Small intestine (tissue), 7 donors: ENCODE data around the gene NNT. TPM values are rescaled to one million over a fixed set of nuclear protein-coding genes. Genes with fewer than 3 reads are reported as not detected.

Experiments
- DNase-seq, 2 donors: peaks; one replicate each; pipeline versions ENCODE4 v3.0.0 to v3.0.0-alpha.2; 2013
- FAIRE-seq: peaks from 2 replicates; lab custom pipeline; 2012; peaks lifted over from hg19 to GRCh38; lab: Jason Lieb, UNC
- H3K27ac ChIP-seq, 3 donors: one replicate each; pipeline ENCODE4 v1.5.1; 2013; ENCODE audit warnings: low read length in 2 of 3, mild to moderate bottlenecking in 2 of 3, control low read depth in 1 of 3, inconsistent platforms in 1 of 3, low read depth in 1 of 3, moderate library complexity in 1 of 3
- H3K27me3 ChIP-seq, 3 donors: one replicate each; pipeline ENCODE4 v1.6.1; 2013; ENCODE audit warnings: low read length in 3 of 3, inconsistent platforms in 1 of 3; ENCODE audit not compliant: control insufficient read depth in 3 of 3, insufficient read depth in 3 of 3
- H3K36me3 ChIP-seq, 3 donors: one replicate each; pipeline ENCODE4 v1.6.1; 2013; ENCODE audit warnings: low read length in 3 of 3, inconsistent platforms in 1 of 3, low read depth in 1 of 3, mild to moderate bottlenecking in 1 of 3, moderate library complexity in 1 of 3; ENCODE audit not compliant: control insufficient read depth in 3 of 3, insufficient read depth in 2 of 3
- H3K4me1 ChIP-seq, 3 donors: one replicate each; pipeline ENCODE4 v1.6.1; 2013; ENCODE audit warnings: low read length in 2 of 3, inconsistent platforms in 1 of 3, low read depth in 1 of 3, mild to moderate bottlenecking in 1 of 3, moderate library complexity in 1 of 3; ENCODE audit not compliant: control insufficient read depth in 3 of 3, insufficient read depth in 2 of 3
- H3K4me3 ChIP-seq, 3 donors: one replicate each; pipeline ENCODE4 v1.5.1; 2013; ENCODE audit warnings: low read length in 3 of 3, control low read depth in 1 of 3, inconsistent platforms in 1 of 3, low read depth in 1 of 3, mild to moderate bottlenecking in 1 of 3, moderate library complexity in 1 of 3
- H3K9me3 ChIP-seq, 2 donors: one replicate each; pipeline ENCODE4 v1.6.1; 2013; ENCODE audit warnings: low read depth in 1 of 2, low read length in 1 of 2; ENCODE audit not compliant: control insufficient read depth in 2 of 2, insufficient read depth in 1 of 2
- WGBS, 3 donors: extraction: QIAGEN DNeasy Blood & Tissue Kit; methylation state at CpG; one replicate each; pipeline ENCODE4 v1.1.7; 2013; 5-methylcytosine and 5-hydroxymethylcytosine counted together
- polyA plus RNA-seq, 4 donors: library from polyadenylated mRNA; stranded (reverse) in 3 of 4; unstranded in 1 of 4; fragments of 200-250 nt in 3 of 4; fragments of 120-200 nt in 1 of 4; gene quantifications; one replicate each; pipeline versions ENCODE4 v1.2.1 to v1.2.3, GENCODE V29; 2013
- donor health status: healthy with polysubstance abuse.
- donor health status: control.
- donor health status: control.
- donor health status: Bipolar disorder and iron deficiency.
- donor health status: healthy.

The NNT gene
- polyA plus RNA-seq, 4 donors: 7.4 to 46.0 (median 25.2) TPM

DNA sequence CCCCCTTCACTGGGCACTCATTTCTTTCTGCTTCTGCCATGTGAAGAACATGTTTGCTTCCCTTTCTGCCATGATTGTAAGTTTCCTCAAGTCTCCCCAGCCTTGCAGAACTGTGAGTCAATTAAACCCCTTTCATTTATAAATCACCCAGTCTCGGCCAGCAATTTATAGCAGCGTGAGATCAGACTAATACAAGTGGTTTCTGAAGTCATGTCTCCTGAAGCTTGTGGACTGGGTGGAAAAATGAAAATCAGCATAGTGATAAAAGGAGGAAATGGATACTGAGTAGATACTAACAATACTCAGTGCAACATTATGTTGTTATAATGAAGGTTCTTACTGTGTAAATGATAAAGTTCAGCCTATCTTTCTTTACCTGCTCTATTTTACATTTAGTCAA lies 35.1 kb downstream of the NNT start:
- H3K9me3 ChIP-seq: no peaks in the 10 kb centered on the region
- H3K27me3 ChIP-seq: no peaks in the 10 kb centered on the region
- 75 to 86% (median 83%) methylated on average over 2 of the region's 2 CpGs for WGBS, 3 donors
- H3K36me3 ChIP-seq: peaks cover 0 to 5% (median 0%) of the 10 kb centered on the region in 3 donors
- H3K4me3 ChIP-seq: no peak overlapping the region
- no peak for FAIRE-seq
- no peak overlapping the region for H3K27ac ChIP-seq
- no peak for DNase-seq
- no peaks in the 10 kb centered on the region for H3K4me1 ChIP-seq

DNA sequence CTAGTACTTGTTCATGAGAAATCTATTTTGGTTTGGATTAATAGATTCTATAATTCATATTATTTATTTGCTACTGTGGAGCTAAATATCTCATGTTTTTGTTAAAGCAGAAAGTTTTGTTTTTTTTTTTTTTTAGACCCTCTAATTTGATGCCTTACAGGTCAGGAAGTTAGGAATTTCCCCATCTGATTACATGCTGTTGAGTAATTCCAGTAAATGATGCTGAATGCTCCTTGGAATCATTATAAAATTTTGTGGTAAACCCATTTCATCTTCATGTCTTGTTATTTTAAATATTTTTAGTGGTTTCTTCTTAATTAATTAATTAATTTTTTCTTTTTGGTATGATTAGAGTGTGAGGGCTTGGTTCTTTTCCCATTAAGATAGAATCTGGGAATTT lies 35.6 kb downstream of the NNT start:
- no peak for FAIRE-seq
- no peak for DNase-seq
- no peaks in the 10 kb centered on the region for H3K27me3 ChIP-seq
- H3K36me3 ChIP-seq: peaks cover 0 to 2% (median 0%) of the 10 kb centered on the region in 3 donors
- no peaks in the 10 kb centered on the region for H3K4me1 ChIP-seq
- H3K27ac ChIP-seq: no peak overlapping the region
- H3K9me3 ChIP-seq: no peaks in the 10 kb centered on the region
- H3K4me3 ChIP-seq: no peak overlapping the region

DNA sequence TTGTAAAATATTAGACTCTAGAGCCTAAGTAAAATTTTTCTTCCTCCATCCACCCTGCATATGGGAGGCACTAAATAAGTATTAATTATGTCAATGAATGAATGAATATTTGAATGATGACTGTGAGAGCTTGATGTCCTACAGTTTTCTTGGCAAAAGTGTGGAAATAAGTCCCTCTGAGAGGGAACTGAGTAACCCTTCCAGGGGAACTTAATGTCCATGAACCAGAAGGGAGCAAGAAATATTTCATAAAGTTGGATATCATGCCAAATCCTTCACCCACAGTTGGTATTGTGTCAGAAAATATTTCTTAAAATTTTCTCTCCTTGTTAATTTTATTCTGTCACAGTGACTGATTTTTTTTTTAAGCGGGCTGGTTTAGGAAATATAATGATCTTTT lies 36.6 kb downstream of the NNT start:
- WGBS, 3 donors: 90 to 100% (median 100%) methylated on average over 1 of the region's 1 CpG
- FAIRE-seq (no peak), DNase-seq (no peak)
- Histone ChIP-seq H3K36me3 (peaks cover 0 to 2% (median under 1%) of the 10 kb centered on the region in 3 donors), H3K4me1 (no peaks in the 10 kb centered on the region), H3K27me3 (no peaks in the 10 kb centered on the region), H3K9me3 (no peaks in the 10 kb centered on the region), H3K27ac (no peak overlapping the region), H3K4me3 (no peak overlapping the region)

- Histone ChIP-seq H3K4me3 (no peak overlapping the region), H3K9me3 (no peaks in the 10 kb centered on the region), H3K27me3 (no peaks in the 10 kb centered on the region), H3K27ac (no peak overlapping the region), H3K4me1 (no peaks in the 10 kb centered on the region), H3K36me3 (peaks cover 0 to 5% (median 3%) of the 10 kb centered on the region in 3 donors)
- FAIRE-seq: no peak
- no peak for DNase-seq
- WGBS, 3 donors: 94 to 100% (median 96%) methylated on average over 2 of the region's 2 CpGs
Measured at GRCh38 chr5:43642428-43642827, 39.4 kb downstream of the NNT start.

- H3K4me1 ChIP-seq: no peaks in the 10 kb centered on the region
- H3K27ac ChIP-seq: no peak overlapping the region
- no peak for FAIRE-seq
- no peak for DNase-seq
- no peak overlapping the region for H3K4me3 ChIP-seq
- H3K9me3 ChIP-seq: no peaks in the 10 kb centered on the region
- H3K27me3 ChIP-seq: no peaks in the 10 kb centered on the region
- 97 to 100% (median 97%) methylated on average over 1 of the region's 1 CpG for WGBS, 3 donors
- peaks cover 0 to 5% (median 5%) of the 10 kb centered on the region in 3 donors for H3K36me3 ChIP-seq
Measured at GRCh38 chr5:43643327-43643726, 40.3 kb downstream of the NNT start.

DNA sequence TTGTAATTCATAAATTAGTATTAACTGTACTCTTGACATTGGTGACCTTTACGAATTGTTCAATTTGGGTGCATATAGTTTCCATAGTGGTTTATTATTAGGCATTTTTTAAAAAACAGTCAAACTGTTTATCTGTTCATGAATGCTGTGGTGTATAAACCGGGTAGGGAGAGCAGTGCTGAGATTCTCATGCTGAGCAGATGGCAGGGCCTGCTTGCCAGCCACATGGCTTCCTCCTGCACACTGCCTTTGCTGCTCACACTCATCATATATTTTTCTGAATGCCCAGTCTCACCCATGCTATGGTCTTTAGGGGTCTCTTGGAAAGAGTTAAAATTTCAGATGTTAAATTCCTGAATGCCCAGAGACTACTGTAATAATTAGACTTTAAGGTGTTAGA lies 40.8 kb downstream of the NNT start:
- WGBS, 3 donors: 87 to 89% (median 88%) methylated on average over 2 of the region's 2 CpGs
- H3K4me3 ChIP-seq: no peak overlapping the region
- H3K27me3 ChIP-seq: no peaks in the 10 kb centered on the region
- peaks cover 0 to 7% (median 5%) of the 10 kb centered on the region in 3 donors for H3K36me3 ChIP-seq
- H3K9me3 ChIP-seq: no peaks in the 10 kb centered on the region
- no peaks in the 10 kb centered on the region for H3K4me1 ChIP-seq
- FAIRE-seq: no peak
- DNase-seq: no peak
- H3K27ac ChIP-seq: no peak overlapping the region

- FAIRE-seq: no peak
- 79 to 100% (median 100%) methylated on average over 1 of the region's 1 CpG for WGBS, 3 donors
- H3K36me3 ChIP-seq: peaks cover 4 to 24% (median 17%) of the 10 kb centered on the region in 3 donors
Measured at GRCh38 chr5:43646992-43647391, 44.0 kb downstream of the NNT start.

DNA sequence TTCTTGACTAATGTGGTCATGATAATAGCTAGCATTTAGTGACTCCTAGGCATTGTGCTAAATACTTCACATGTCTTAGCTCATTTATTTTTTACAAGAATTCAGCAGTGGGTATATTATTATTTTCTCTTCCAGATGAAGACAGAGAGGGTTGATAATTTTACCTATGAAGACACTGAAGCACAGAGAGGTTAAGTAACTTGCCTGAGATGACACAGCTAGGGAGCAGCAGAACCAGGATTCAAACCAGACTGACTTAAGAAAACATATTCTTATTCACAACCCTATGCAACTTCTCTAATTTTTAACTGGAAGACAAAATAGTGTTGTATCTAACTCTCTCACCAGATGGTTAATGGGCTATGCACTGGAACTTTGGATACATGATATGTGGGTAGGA lies 44.8 kb downstream of the NNT start:
- peaks cover 5 to 25% (median 18%) of the 10 kb centered on the region in 3 donors for H3K36me3 ChIP-seq
- H3K9me3 ChIP-seq: no peaks in the 10 kb centered on the region
- no peak for FAIRE-seq
- no peak overlapping the region for H3K27ac ChIP-seq
- no peak for DNase-seq
- no peaks in the 10 kb centered on the region for H3K4me1 ChIP-seq
- H3K27me3 ChIP-seq: no peaks in the 10 kb centered on the region
- no peak overlapping the region for H3K4me3 ChIP-seq

More at GRCh38 chr5:43646992-43647391, 44.0 kb downstream of the NNT start:
- Histone ChIP-seq H3K27me3 (no peaks in the 10 kb centered on the region), H3K4me3 (no peak overlapping the region), H3K9me3 (no peaks in the 10 kb centered on the region), H3K4me1 (no peaks in the 10 kb centered on the region), H3K27ac (no peak overlapping the region)
- no peak for DNase-seq

GRCh38 chr5:43648499-43649124 lies 45.6 kb downstream of the NNT start:
- Histone ChIP-seq H3K27ac (no peak overlapping the region), H3K27me3 (no peaks in the 10 kb centered on the region), H3K4me1 (no peaks in the 10 kb centered on the region), H3K4me3 (no peak overlapping the region), H3K36me3 (peaks cover 5 to 28% (median 20%) of the 10 kb centered on the region in 3 donors), H3K9me3 (no peaks in the 10 kb centered on the region)
- 77 to 89% (median 85%) methylated on average over 2 of the region's 2 CpGs for WGBS, 3 donors
- no peak for DNase-seq
- FAIRE-seq: no peak
